K562 (cell line): ENCODE data around the gene CNOT4. TPM values are rescaled to one million over a fixed set of nuclear protein-coding genes. Genes with fewer than 3 reads are reported as not detected.

Source experiments
- ATAC-seq: fragments of 200-7000 bp; cut with Tn5 transposase; 3 replicates; pipeline ENCODE4 v1.9.1; 2020; ENCODE audit warnings: moderate library complexity
- BruUV-seq: library from RNA; stranded (reverse); fragments of 400-500 nt; replicated peaks from 2 replicates; lab custom pipeline; 2021; lab: Mats Ljungman, UMichigan
- CTCF ChIA-PET: fragments of 300-600 bp; formaldehyde crosslinking; extraction: SDS; loops from one replicate; lab custom pipeline; 2021; ENCODE audit warnings: low intra/inter-chr PET ratio; lab: Yijun Ruan, JAX
- POLR2A ChIA-PET: fragments of 300-600, 350-650 bp; sonication (Branson Sonifier 250); formaldehyde crosslinking; extraction: SDS; loops from one replicate; lab custom pipeline; 2021; ENCODE audit warnings: antibody characterized with exemption, inconsistent platforms; lab: Yijun Ruan, JAX
- DNase-seq, 4 experiments: peaks; one replicate each; pipeline versions ENCODE4 v3.0.0 to v3.0.0-alpha.2; 2011 to 2018; ENCODE audit warnings: low spot score in 3 of 4, mixed read lengths in 3 of 4; ENCODE audit errors: extremely low read depth in 1 of 4
- FAIRE-seq: peaks from 2 replicates; lab custom pipeline; 2011; peaks lifted over from hg19 to GRCh38; lab: Jason Lieb, UNC
- H2AFZ ChIP-seq: 2 replicates; pipeline ENCODE4 v1.6.0; 2011; ENCODE audit warnings: low read depth, low read length, control low read depth, inconsistent platforms
- H3K27ac ChIP-seq: fragments of 200-600 bp; 3 replicates; pipeline ENCODE4 v1.8.0; 2011; ENCODE audit warnings: low read depth, mild to moderate bottlenecking, control low read depth, inconsistent platforms, low read length, moderate library complexity, mixed read lengths; ENCODE audit errors: extremely low read depth
- H3K27me3 ChIP-seq, 2 experiments: fragments of 300-600 bp in 1 of 2; 2 replicates in 1 of 2; 3 replicates in 1 of 2; pipeline versions ENCODE4 v1.6.0 to v1.8.0; 2011; ENCODE audit warnings: inconsistent platforms in 2 of 2, low read length in 2 of 2, mild to moderate bottlenecking in 1 of 2, mixed read lengths in 1 of 2, moderate library complexity in 1 of 2; ENCODE audit not compliant: control insufficient read depth in 2 of 2, insufficient read depth in 2 of 2
- H3K36me3 ChIP-seq: fragments of 300-600 bp; 3 replicates; pipeline ENCODE4 v1.8.0; 2011; ENCODE audit warnings: mild to moderate bottlenecking, low read length, inconsistent platforms; ENCODE audit not compliant: control insufficient read depth, insufficient read depth
- H3K4me1 ChIP-seq, 2 experiments: fragments of 200-600 bp in 1 of 2; replicated peaks in 1 of 2; 2 replicates in 1 of 2; 3 replicates in 1 of 2; pipeline versions ENCODE4 v1.5.1 to v1.8.0; 2011; ENCODE audit warnings: inconsistent platforms in 2 of 2, low read length in 2 of 2, mild to moderate bottlenecking in 1 of 2, mixed read lengths in 1 of 2, moderate library complexity in 1 of 2; ENCODE audit not compliant: control insufficient read depth in 2 of 2, insufficient read depth in 2 of 2
- H3K4me2 ChIP-seq: 2 replicates; pipeline ENCODE4 v1.6.1; 2011; ENCODE audit warnings: low read length, control low read depth, inconsistent platforms, mixed read lengths; ENCODE audit not compliant: insufficient read depth
- H3K4me3 ChIP-seq: fragments of 200-600 bp; sonication (generic), shearing (Covaris generic); 2 replicates; pipeline ENCODE4 v1.5.1; 2016; ENCODE audit warnings: control low read depth, inconsistent platforms
- H3K79me2 ChIP-seq: fragments of 200-600 bp; 3 replicates; pipeline ENCODE4 v1.8.0; 2011; ENCODE audit warnings: low read length, inconsistent platforms; ENCODE audit not compliant: control insufficient read depth, insufficient read depth
- H3K9ac ChIP-seq, 2 experiments: 2 replicates each; pipeline versions ENCODE4 v1.6.0 to v1.6.1; 2011; ENCODE audit warnings: low read depth in 2 of 2, low read length in 2 of 2, control low read depth in 1 of 2, inconsistent platforms in 1 of 2, mild to moderate bottlenecking in 1 of 2, mixed read lengths in 1 of 2; ENCODE audit not compliant: insufficient read depth in 1 of 2
- H3K9me1 ChIP-seq: one replicate; pipeline ENCODE4 v1.6.0; 2011; ENCODE audit warnings: inconsistent platforms, mild to moderate bottlenecking, low read length, moderate library complexity; ENCODE audit not compliant: control insufficient read depth, insufficient read depth
- H3K9me3 ChIP-seq: replicated peaks from 2 replicates; pipeline ENCODE4 v1.5.1; 2011; ENCODE audit warnings: low read depth, low read length, inconsistent platforms; ENCODE audit not compliant: control insufficient read depth, insufficient read depth
- H4K20me1 ChIP-seq: replicated peaks from 2 replicates; pipeline ENCODE4 v1.6.1; 2011; ENCODE audit warnings: low read length, inconsistent platforms, mixed read lengths; ENCODE audit not compliant: control insufficient read depth, insufficient read depth
- BACH1 ChIP-seq: fragments of 200-800 bp; sonication (Bioruptor generic); IDR thresholded peaks from 2 replicates; pipeline ENCODE4 v1.6.1; 2016; ENCODE audit warnings: missing genetic modification characterization, missing compliant biosample characterization
- CBX1 ChIP-seq: sonication (generic); IDR thresholded peaks from 2 replicates; pipeline ENCODE4 v1.6.1; 2016; ENCODE audit warnings: antibody characterized with exemption, low read depth, mild to moderate bottlenecking
- ILF3 ChIP-seq: fragments of 450-650 bp; IDR thresholded peaks from 2 replicates; pipeline ENCODE4 v1.6.1; 2018; ENCODE audit warnings: antibody characterized with exemption, mild to moderate bottlenecking, moderate library complexity, borderline replicate concordance
- KLF10 ChIP-seq: fragments of 250-450 bp; sonication (Bioruptor Pico); IDR thresholded peaks from 2 replicates; pipeline ENCODE4 v1.6.1; 2021; ENCODE audit warnings: matching md5 sums
- PURB ChIP-seq: sonication (generic); formaldehyde crosslinking; IDR thresholded peaks from 2 replicates; pipeline ENCODE4 v1.9.0; 2021; ENCODE audit warnings: low read depth, mild to moderate bottlenecking, missing genetic modification reagents
- SAP30 ChIP-seq: fragments of 200-600 bp; sonication (generic); IDR thresholded peaks from 2 replicates; pipeline ENCODE4 v1.6.1; 2012; ENCODE audit warnings: borderline replicate concordance, low read depth, mild to moderate bottlenecking, moderate library complexity, low read length, control low read depth, inconsistent platforms; ENCODE audit not compliant: insufficient read depth, poor library complexity, severe bottlenecking
- TRIM25 ChIP-seq: fragments of 450-650 bp; IDR thresholded peaks from 2 replicates; pipeline ENCODE4 v1.7.0; 2016; ENCODE audit warnings: borderline replicate concordance
- ZNF165 ChIP-seq: fragments of 250-450 bp; sonication (Bioruptor Pico); IDR thresholded peaks from 2 replicates; pipeline ENCODE4 v1.4.0; 2020; ENCODE audit warnings: borderline replicate concordance
- ZNF282 ChIP-seq: sonication (generic); formaldehyde crosslinking; IDR thresholded peaks from 2 replicates; pipeline ENCODE4 v1.8.1; 2023; ENCODE audit warnings: missing genetic modification reagents
- in situ Hi-C: fragments of 300-500 bp; cut with MboI; formaldehyde crosslinking; loops from 4 replicates; pipeline ENCODE4 v1.15.0; 2018; ENCODE audit warnings: inconsistent platforms, mixed read lengths
- intact Hi-C: fragments of 100-400 bp; cut with micrococcal nuclease; formaldehyde crosslinking; loops from 2 replicates; pipeline ENCODE4 v1.14.2; 2022
- polyA plus RNA-seq, 8 experiments: library from polyadenylated mRNA; depleted of rRNA in 4 of 8; stranded (reverse) in 5 of 8; unstranded in 3 of 8; fragments of >200 nt; fragmentation: Nextera tagmentation in 2 of 8; fragmentation: Illumina TruSeq in 1 of 8; extraction: Ambion mirVana in 2 of 8; extraction: Trizol in 1 of 8; gene quantifications; 2 replicates each; pipeline versions ENCODE4 v1.2.1 to v1.2.3, GENCODE V29; 2011 to 2014; ENCODE audit warnings: inconsistent platforms in 1 of 8, missing spikeins in 1 of 8
- total RNA-seq, 7 experiments: library from RNA; depleted of rRNA in 6 of 7; stranded (reverse); fragments of >200 nt in 6 of 7; fragmentation: Illumina TruSeq in 2 of 7; extraction: Trizol in 2 of 7; gene quantifications; 2 replicates each; pipeline versions ENCODE4 v1.2.1 to v1.2.3, GENCODE V29; 2011 to 2021; ENCODE audit warnings: low replicate concordance in 1 of 7
- TF ChIP-seq, protein P1 (sequence below): IDR thresholded peaks from 3 replicates; pipeline ENCODE4 v1.6.1; 2011; ENCODE audit warnings: borderline replicate concordance, mild to moderate bottlenecking; ENCODE audit not compliant: insufficient read length, insufficient read depth
- TF ChIP-seq, protein P2 (sequence below): IDR thresholded peaks from 2 replicates; pipeline ENCODE4 v1.6.1; 2012; ENCODE audit warnings: low read depth, low read length, improper control_type of control experiment, borderline replicate concordance

CNOT4 gene
- total and polyA plus RNA-seq, 9 of the 15 experiments (the other 6 are each of a cell fraction or from before 2014, with no cell fraction given): 8.6 to 24.1 (median 15.4) TPM

- no peak for FAIRE-seq
- peaks cover 9% of the 10 kb centered on the region for H4K20me1 ChIP-seq
- intact Hi-C loops (no loop called here), in situ Hi-C loops (no loop called here)
- H3K27ac ChIP-seq: no peak overlapping the region
- DNase-seq: no peak
- TF ChIP-seq, protein P1, sequence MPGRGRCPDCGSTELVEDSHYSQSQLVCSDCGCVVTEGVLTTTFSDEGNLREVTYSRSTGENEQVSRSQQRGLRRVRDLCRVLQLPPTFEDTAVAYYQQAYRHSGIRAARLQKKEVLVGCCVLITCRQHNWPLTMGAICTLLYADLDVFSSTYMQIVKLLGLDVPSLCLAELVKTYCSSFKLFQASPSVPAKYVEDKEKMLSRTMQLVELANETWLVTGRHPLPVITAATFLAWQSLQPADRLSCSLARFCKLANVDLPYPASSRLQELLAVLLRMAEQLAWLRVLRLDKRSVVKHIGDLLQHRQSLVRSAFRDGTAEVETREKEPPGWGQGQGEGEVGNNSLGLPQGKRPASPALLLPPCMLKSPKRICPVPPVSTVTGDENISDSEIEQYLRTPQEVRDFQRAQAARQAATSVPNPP: no peak
- TF ChIP-seq CBX1 (no peak), KLF10 (no peak), BACH1 (no peak), SAP30 (no peak), ZNF282 (CRISPR knock-in tag) (no peak), ILF3 (no peak), TRIM25 (no peak), PURB (CRISPR knock-in tag) (no peak), ZNF165 (CRISPR knock-in tag) (no peak)
- TF ChIP-seq, protein P2, sequence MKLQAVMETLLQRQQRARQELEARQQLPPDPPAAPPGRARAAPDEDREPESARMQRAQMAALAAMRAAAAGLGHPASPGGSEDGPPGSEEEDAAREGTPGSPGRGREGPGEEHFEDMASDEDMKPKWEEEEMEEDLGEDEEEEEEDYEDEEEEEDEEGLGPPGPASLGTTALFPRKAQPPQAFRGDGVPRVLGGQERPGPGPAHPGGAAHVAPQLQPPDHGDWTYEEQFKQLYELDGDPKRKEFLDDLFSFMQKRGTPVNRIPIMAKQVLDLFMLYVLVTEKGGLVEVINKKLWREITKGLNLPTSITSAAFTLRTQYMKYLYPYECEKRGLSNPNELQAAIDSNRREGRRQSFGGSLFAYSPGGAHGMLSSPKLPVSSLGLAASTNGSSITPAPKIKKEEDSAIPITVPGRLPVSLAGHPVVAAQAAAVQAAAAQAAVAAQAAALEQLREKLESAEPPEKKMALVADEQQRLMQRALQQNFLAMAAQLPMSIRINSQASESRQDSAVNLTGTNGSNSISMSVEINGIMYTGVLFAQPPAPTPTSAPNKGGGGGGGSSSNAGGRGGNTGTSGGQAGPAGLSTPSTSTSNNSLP: no peak
- no peaks in the 10 kb centered on the region for H3K9me1 ChIP-seq
- H2AFZ ChIP-seq: no peak overlapping the region
- H3K36me3 ChIP-seq: no peaks in the 10 kb centered on the region
- H3K9me3 ChIP-seq: no peaks in the 10 kb centered on the region
- H3K9ac ChIP-seq: no peak overlapping the region
- no peak overlapping the region for H3K4me3 ChIP-seq
- H3K4me2 ChIP-seq: no peak overlapping the region
- CTCF ChIA-PET: no interaction called here
- H3K79me2 ChIP-seq: peaks cover 42% of the 10 kb centered on the region
- POLR2A ChIA-PET: no interaction called here
- BruUV-seq: no TSS peak
- H3K27me3 ChIP-seq: no peaks in the 10 kb centered on the region
- peak; percentile 51 for ATAC-seq
- peaks cover 0 to 4% of the 10 kb centered on the region in 2 experiments; a peak in 1 of 5 replicates for H3K4me1 ChIP-seq
These were observed 60.5 kb downstream of the CNOT4 start for GRCh38 chr7:135449436-135449835.
